ENCODE measurements around the gene RNU4-1.
"Not testable (repeated sequence)": the region's sequence is repeated elsewhere in the genome, so short reads cannot be mapped to it uniquely, and the experiment has no call there.

Gene RNU4-1

DNA sequence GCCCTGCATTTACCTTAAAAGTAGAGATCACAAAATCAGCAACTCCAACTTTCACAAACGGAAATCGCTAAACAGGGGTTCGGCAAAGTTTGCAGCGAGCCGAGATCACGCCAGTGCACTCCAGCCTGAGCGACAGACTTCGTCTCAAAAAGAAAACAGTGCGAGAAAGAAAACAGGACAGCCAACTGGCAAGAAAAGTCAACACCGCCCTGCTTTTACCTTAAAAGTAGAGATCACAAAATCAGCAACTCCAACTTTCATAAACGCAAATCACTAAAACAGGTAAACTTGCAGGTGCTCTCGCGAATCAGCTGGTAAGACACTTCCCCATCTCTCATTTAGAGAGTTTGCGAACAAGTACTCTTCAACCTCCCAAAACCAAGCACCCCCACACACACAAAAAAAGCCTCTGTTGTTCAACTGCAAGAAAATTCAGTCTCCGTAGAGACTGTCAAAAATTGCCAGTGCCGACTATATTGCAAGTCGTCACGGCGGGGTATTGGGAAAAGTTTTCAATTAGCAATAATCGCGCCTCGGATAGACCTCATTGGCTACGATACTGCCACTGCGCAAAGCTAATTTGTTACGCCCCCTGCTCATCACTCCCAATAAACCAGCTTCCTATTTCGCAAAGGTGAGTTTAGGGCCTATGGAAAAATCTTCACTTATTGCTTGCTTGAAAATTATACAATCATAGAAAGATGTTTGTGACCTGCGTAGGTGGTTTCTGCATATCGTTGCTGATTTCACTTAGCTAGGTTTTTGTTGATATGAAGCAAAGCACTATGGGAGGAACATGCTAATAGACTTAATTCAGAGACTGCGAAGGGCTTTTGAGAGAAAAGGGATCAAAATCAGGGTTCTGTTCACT is at the start of gene RNU4-1:
RNU4-1 (minus strand) TSS at position 577 of the 871 bp plus-strand sequence.
- DNase-seq, result peak; percentile 90

DNA sequence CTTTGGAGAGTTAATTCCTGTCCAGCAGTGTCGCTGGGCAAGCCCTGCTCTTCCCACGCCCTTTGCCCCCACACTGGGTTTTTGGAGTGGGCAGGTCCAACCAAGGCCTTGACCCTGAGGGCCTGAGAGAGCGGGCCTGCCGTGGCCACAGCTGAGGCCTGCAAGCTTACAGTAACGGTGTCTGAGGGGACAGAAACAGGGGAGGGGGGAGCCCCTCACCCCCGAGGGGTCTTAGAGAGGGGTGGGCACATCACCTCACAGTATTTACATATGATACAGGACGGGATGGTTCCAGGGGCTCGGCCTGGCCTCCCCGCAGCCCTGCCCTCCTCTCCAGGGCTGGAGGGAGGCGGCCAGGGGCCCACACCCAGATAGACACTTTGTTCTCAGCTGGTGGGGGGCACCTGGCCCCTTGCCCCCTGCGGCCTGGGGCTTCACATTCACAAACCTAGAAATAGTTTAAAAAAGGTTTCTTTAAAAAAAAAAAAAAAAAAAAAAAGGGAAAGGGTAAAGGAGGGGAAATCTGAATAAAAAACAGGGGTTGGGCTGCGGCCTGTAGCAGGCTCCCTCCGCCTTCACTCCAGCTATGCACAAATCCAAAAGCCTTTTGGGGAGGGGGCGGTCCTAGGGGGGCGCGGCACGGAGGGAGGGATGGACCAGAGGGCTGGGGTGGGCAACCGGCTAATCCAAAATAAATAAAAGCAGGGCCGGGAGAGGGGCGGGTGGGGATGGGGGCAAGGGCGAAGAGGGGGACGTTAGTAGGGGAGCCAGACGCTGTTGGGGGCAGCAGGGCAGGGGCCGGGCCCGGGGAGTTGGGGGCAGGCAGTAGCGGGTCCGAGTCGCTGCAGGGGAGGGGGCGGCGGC is 49.4 kb upstream of the RNU4-1 start:
- DNase-seq, result no peak

DNA sequence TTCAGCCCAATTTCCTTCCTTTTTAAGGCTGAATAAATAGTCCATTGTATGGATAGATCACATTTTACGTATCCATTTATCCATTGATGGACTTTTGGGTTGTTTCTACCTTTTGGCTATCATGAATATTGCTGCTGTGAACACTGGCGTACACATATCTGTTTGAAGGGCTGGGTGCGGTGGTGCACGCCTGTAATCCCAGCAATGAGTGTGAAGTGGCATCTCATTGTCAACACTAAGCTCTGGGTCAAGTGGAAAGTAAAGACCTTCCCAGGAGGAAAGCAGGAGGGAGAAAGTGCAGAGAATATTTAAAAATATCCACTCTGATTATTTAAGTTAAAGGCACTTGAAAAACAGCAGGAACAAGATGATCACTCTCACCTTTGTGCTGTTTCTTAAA is 46.2 kb upstream of the RNU4-1 start:
- no peak for DNase-seq

DNA sequence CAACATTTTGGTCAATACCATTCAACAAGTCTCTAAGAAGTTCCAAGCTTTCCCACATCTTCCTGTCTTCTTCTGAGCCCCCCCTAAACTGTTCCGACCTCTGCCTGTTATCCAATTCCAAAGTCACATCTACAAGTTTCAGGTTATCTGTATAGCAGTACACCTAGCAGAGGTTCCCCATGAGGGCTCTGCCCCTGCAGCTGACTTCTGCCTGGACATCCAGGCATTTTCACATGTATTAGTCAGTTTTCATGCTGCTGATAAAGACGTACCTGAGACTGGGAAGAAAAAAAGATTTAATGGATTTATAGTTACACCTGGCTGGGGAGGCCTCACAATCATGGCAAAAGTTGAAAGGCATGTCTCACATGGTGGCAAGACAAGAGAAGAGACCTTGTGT is 44.7 kb upstream of the RNU4-1 start:
- DNase-seq, result no peak

DNA sequence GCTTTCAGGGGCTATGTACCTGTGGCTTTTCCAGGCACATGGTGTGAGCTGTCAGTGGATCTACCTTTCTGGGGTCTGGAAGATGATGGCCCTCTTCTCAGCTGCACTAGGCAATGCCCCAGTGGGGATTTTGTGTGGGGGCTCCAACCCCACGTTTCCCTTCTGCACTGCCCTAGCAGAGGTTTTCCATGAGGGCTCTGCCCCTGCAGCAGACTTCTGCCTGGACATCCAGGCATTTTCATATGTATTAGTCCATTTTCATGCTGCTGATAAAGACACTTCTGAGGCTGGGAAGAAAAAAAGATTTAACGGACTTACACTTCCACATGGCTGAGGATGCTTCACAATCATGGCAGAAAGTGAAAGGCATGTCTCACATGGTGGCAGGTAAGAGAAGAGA is 43.4 kb upstream of the RNU4-1 start:
- DNase-seq, result not testable (repeated sequence)

DNA sequence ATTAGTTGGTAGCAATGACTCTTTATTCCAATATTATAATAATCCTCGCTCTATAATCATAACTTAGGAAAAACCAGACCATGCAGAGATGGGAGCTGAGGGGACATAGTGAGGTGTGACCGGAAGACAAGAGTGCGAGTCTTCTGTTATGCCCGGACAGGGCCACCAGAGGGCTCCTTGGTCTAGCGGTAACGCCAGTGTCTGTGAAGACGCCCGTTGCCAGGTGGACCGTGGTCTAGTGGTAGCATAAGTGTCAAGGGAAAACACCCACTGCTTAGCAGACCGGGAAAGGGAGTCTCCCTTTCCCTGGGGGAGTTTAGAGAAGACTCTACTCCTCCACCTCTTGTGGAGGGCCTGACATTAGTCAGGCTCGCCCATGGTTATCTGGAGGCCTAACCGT is 42.4 kb upstream of the RNU4-1 start:
- DNase-seq, result peak; percentile 15

DNA sequence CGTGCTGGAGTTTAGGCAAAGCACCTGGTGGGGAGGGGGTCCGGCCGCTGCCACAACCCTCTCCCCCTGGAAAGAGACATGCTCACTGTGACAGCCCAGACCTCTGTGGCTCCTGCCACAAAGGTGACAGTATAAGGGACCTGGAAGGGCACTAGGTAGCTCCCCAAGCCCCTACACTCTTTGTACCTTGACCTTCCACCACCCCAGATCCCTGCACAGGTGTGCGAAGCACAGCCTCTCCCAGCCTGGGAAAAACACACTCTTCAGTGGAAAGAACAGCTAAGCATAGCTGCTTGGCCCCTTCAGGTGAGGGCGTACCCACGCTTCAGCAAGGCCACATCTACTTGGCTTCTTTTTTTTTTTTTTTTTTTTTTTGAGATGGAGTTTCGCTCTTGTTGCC is 39.5 kb upstream of the RNU4-1 start:
- no peak for DNase-seq

DNA sequence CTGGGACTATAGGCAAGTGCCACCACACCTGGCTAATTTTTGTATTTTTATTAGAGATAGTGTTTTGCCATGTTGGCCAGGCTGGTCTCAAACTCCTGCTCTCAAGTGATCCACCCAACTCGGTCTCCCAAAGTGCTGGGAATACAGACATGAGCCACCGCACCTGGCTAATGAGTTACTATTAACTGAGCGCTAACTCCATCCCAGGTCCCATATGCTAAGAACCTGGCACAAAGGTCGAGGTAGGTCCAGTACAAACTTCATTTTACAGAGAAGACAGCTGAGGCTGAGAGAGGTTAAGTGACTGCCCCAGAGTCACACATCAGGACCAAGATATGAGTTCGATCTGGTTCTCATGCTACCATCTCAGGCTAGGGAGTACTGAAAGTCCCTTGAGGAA is 39.0 kb upstream of the RNU4-1 start:
- DNase-seq, result no peak

DNA sequence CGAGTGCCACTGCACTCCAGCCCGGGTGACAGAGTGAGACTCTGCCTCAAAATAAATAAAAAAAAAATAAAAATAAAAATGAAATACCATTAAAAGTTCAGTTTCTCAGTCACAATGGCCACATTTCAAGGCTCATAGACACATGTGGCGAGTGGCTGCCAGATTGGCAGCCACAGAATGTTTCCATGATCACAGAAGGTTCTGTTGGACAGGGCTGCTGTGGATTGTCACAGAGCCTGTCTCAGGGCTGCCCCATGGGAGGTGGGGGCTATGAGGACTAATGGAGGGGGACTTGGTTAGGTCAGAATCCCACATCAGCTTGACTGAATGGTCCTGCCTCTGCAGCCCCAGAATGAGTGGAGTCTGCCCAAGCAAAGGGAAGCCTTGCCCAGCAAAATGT is 38.4 kb upstream of the RNU4-1 start:
- DNase-seq, result no peak

DNA sequence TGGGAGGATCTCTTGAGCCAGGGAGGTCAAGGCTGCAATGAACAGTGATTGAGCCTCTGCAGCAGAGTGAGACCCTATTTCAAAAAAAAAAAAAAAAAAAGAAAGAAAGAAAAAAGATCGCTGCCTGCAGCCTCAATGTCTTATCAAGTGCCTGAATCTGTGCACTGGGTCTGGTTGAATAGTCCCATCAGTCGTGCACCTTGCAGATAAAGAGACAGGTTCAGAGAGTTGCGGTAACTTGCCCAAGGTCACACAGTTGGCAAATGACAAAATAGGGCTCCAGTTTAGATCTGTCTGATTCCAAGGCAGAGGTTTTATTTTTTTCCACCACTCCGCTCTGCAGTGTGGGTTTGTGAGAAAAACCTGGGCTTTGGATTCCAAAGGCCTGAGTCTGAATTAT is 35.2 kb upstream of the RNU4-1 start:
- no peak for DNase-seq

DNA sequence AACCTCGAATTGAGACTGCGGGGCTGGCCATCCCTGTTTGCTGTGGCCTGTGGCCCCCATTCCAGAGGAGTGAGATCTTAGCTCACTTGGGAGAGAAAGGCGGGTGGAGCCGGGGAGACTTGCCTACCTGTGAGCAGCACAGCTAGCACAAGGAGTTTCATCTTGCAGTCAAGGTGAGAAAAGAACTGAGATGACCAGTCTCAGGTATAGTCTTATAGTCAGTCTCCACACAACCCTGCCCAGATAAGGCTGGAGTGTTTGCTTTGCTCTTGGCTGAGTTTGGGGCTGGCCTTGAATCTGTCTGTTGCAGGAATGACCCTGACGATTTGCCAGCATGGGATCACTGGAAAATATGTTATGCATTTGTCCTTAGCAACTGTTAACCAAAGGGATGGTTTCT is 34.6 kb upstream of the RNU4-1 start, which contains the start of gene PLA2G1B:
PLA2G1B (minus strand) TSS at position 187 of the 400 bp plus-strand sequence; CDS start at position 161, 26 bp downstream.
- DNase-seq, result no peak

DNA sequence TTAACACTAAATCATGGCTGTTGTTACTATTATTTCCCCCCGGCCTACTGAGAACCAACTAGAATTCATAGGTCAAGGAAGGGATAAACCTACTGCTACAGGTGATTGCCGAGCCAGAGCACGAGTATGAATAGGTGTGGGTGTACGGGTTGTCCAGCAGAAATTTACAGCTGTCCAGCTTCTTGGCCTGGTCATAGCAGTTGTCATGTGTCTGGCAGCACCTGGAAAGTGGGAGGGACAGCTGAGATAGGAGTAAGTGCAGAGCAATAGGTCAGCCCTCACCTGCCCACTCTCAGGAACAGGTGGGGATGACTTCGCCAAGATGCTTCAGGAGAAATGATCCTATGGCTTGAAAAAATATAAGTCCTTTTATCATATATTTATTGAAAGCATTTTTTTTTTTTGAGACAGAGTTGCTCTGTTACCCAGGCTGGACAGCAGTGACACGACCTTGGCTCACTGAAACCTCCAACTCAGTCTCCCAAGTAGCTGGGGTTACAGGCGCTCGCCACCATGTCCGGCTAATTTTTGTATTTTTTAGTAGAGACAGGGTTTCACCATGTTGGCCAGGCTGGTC is 31.9 kb upstream of the RNU4-1 start:
- no peak for DNase-seq

DNA sequence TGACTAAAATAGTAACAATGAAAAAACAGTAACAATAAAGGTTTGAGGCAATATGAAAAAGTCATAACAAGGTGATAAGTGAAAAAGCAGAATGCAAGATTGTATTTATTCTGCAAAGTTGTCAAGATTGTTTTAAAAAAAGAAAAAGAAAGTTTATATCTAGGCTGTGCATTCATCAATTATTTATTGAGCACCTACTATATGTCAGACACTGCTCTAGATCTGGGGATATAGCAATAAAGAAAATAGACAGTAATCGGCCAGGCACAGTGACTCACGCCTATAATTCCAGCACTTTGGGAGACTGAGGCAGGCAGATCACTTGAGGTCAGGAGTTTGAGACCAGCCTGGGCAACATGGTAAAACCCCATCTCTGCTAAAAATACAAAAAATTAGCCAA is 30.7 kb upstream of the RNU4-1 start:
- DNase-seq, result no peak

DNA sequence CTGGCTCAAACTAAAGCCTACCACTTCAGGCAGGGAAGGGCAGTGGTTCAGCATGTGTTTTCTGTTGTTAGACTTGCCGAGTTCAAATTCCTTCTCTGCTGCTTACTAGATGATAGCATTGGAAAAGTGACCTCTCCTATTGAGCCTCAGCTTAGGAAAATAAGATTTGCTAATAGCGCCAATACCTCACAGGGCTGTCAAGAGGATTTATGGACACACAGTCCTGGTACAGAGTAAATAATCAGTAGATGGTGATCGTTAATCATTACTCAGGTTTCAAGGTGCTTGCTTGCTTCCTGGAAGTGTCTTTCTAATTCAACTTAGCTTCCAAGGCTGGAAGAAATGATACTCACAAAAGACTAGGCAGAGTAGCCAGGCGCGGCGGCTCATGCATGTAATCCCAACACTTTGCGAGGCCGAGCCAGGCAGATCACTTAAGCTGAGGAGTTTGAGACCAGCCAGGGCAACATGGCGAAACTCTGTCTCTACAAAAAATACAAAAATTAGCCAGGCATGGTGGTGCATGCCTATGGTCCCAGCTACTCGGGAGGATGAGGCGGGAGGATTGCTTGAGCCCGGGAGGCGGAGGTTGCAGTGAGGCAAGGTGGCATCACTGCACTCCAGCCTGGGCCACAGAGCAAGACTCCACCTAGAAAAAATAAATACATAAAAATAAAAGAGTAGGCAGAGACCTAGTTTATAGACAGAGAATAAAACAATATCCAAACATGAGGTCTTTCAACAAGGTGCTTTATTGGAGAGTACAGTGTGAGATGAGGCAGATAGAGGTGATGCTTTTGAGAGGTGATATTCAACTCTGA is 28.6 kb upstream of the RNU4-1 start:
- no peak for DNase-seq

DNA sequence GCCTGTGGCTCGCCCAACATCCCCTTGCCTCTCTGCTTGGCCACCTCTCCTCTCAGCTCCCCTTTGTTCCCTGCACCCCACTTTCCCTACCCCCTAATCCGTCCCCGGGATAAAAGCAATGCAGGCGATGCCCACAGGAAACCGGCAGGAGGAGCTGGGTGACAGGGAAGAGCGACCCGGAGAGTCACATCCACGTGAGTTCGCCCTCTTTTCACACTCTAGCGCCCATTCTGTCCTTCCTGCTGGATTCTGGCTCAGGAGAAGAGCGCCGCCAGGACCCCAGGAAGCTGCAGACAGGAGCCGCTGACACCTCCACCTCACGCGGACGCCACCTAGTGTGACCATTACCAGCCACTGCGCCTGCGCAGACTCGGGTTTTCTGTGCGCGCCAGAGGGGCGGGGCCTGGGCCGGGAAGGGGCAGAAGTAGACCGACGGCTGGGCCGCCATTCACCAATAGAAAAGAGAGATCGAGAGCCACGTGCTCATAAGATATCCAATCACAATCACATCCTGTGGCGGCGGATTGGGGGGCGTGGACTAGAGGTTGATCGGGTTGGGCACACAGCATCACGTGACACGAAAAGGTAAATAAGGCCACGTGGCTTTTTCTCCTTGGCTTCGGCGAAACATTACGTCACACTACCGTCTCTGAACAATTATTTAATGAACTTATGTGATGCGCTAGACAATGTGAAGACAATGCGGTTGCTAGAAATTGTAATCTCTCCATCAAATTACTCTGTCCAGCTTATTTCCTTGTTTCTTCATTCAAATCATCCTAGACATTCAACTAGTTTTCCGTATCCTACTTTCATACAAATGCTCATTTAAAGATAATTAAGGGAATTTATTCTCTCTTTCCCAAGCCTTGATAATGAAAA is 24.4 kb upstream of the RNU4-1 start:
- peak; percentile 100 for DNase-seq

DNA sequence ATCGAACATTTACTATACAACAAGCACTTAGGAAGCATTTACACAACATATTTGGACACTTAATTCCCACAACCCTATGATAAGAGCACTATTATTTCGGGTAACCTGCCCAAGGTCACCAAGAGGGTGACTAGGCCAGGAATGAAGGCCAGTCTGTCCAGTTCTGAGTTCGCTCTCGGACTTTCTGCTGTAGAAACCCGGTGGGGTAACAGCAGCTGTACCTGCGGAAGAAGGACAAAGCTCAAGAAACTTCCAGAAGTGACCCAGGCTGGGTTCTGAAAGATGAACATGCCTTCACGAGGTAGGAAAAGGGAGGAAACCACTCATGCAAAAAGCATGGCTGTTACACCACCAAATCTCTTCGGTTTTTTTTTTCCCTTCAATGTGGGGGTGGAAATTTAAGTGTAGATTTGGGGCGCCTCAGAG is 23.8 kb upstream of the RNU4-1 start:
- no peak for DNase-seq

DNA sequence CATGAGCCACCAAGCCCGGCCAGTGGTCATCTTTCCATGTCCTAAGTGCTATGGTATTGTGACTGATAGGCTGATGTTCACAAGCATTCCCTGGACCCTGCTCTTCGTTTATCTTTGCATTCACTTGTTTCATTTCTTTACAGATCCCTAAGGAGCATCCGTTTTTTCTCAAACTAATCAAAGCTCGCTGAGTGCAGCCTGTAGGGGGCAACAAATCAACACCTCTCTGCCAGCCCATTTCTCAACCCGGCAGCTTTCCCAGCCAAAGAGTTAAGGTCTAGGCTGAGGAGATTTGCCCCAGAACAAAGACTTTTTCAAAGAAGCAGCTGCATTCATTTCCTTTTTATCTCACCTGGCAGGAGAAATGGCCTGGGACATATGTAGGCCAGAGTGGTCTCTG is 21.2 kb upstream of the RNU4-1 start:
- DNase-seq, result no peak

DNA sequence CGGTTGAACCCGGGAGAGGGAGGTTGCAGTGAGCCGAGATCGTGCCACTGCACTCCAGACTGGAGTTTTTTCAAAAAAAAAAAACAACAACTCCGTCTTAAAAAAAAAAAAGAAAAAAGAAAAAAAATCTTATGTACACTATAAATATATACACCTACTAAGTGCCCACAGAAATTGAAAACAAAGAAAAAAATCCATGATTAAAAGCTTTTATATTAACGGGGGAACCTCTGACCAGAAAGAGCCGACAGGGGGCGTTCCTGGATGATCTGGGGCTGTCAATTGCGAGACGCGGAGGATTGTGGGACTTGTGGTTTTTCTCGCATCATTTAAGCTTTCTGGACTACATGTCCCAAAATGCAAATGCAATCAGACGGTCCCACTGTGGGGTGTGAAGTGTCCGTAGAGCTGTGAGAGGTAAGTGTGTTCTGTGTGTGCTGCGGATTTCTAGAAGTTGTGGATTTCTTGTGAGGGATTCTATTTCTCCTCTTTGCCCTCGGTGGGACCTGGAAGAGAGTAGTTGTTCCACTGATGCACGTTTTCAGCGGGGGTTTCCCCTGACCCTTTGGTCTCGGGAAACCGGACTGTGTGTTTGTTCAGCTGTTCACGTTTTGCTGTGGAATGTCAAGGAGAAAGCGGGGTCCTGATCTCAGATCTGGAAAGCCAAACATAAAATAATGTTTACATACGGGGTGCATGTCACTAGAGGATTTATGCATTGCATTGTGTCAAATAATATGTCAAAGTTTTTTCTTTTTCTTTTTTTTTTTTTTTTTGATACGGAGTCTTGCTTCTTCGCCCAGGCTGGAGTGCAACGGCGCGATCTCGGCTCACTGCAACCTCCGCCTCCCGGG is 9.2 kb upstream of the RNU4-1 start, which contains the start of gene SIRT4:
SIRT4 (plus strand) TSS at position 360 of the 854 bp plus-strand sequence. CDS start 1,241 bp downstream, outside the sequence.
- peak; percentile 88 for DNase-seq

DNA sequence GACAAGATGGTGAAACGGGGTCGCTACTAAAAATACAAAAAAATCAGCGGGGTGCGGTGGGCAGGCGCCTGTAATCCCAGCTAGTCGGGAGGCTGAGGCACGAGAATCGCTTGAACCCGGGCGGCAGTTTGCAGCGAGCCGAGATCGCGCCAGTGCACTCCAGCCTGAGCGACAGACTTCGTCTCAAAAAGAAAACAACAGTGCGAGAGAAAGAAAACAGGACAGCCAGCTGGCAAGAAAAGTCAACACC is 701 bp downstream of the RNU4-1 start:
- no peak for DNase-seq

DNA sequence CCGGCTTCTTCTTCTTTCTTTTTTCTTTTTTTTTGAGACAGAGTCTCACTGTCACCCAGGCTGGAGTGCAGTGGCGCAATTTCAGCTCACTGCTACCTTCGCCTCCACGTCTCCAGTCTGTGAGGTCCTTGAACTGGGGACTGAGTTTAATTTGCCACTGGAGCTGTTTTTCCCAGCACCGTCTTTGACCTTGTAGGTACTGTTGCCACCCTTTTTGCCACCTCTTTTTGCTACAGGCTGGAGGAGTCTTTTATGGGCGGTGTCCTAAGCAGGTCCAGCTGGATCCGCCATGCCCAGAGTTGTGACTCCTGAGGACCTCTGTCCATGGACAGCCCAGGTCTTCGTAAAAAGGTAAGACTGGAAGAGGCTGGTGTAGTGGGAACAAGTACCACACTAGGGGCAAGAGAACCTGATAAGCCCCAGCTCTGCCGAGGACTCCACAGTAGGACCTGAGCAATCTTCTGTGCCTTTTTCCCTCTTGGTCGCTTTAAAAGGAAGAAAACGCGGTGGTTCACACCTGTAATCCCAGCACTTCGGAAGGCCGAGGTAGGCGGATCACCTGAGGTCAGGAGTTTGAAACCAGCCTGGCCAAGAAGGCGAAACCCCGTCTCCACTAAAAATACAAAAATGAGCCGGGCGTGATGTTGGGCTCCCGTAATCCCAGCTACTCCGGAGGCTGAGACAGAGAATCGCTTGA is 2.3 kb downstream of the RNU4-1 start:
- no peak for DNase-seq
